Left ventricle myocardium inferior (tissue), 1 donor: Measurements from ENCODE around the gene SIDT2. TPM values are rescaled to one million over a fixed set of nuclear protein-coding genes. Genes with fewer than 3 reads are reported as not detected.

Experiments
- DNase-seq: peaks from one replicate; pipeline ENCODE4 v3.0.0-alpha.2; 2020
- H3K27ac ChIP-seq: fragments of 200-600 bp; replicated peaks from 2 replicates; pipeline ENCODE4 v1.8.0; 2021
- H3K27me3 ChIP-seq: fragments of 200-600 bp; 2 replicates; pipeline ENCODE4 v1.8.0; 2021; ENCODE audit warnings: low read depth
- H3K36me3 ChIP-seq: fragments of 200-600 bp; 2 replicates; pipeline ENCODE4 v1.8.0; 2021
- H3K4me1 ChIP-seq: fragments of 200-600 bp; 2 replicates; pipeline ENCODE4 v1.8.0; 2021
- H3K4me3 ChIP-seq: fragments of 200-600 bp; 2 replicates; pipeline ENCODE4 v1.8.0; 2021; ENCODE audit warnings: mild to moderate bottlenecking, moderate library complexity
- H3K9me3 ChIP-seq: fragments of 200-600 bp; replicated peaks from 2 replicates; pipeline ENCODE4 v1.8.0; 2021
- intact Hi-C: fragments of 100-400 bp; cut with micrococcal nuclease; formaldehyde crosslinking; loops from one replicate; pipeline ENCODE4 v1.11.0; 2022
- total RNA-seq: library from RNA; stranded (reverse); fragmentation: NEBNext Ultra II Directional; extraction: Animal tissue kit (Norgen Biotek cat#: 25700); gene quantifications from one replicate; pipeline ENCODE4 v1.2.1, GENCODE V29; 2021
- TF ChIP-seq, protein P1 (sequence below): fragments of 200-600 bp; IDR thresholded peaks from 2 replicates; pipeline ENCODE4 v1.8.0; 2021; ENCODE audit warnings: antibody characterized with exemption, mild to moderate bottlenecking, borderline replicate concordance
- donor health status: DM: no; HTN: yes; CAD: no; lungs with severe emphysema.

The SIDT2 gene
- total RNA-seq, 1 donor from 2014 or later: 23.5 TPM

DNA sequence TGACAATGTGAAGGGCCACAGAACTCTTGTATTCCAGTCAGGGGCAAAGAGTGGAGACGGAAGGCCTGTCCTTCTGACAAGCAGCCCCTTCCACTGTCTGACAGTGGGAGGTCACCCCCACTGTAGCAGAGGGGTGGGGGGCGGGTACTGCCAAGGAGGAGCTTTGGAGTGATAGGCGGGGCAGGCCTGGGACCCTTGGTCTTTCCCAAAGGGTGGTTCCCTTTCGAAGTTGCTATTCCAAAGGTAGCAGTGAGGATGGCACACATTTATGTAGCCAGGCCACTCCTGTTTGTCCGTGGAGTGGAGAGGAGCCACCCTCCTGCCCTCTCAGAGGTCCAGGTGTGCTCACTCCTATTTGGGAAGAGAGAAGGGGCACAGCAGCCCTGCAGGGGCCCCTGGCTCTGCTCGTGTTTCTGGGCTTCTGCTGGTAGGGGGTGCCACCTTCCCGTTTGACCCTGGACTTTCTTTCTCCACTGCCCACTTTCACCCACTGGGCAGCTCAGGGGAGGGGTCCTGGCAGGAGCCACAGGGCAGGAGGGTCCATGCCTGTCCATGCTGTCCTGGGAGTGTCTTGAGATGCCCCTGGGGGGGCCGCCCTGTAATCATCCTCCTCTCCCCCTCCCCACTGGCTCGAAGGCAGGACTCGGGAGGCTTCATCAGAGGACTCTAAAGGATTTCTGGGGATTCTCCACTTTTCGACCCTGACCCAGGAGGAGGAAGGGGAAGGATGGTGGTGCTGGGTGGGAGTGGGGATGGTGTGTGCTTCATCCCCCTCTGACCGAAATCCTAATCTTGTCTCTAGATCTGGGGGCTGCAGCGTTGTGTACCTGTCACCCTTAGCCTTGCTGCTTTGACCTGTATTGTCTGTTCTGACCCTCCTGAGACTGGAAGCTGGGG lies 21.6 kb downstream of the SIDT2 start:
- intact Hi-C loops: no loop called here
- TF ChIP-seq, protein P1, sequence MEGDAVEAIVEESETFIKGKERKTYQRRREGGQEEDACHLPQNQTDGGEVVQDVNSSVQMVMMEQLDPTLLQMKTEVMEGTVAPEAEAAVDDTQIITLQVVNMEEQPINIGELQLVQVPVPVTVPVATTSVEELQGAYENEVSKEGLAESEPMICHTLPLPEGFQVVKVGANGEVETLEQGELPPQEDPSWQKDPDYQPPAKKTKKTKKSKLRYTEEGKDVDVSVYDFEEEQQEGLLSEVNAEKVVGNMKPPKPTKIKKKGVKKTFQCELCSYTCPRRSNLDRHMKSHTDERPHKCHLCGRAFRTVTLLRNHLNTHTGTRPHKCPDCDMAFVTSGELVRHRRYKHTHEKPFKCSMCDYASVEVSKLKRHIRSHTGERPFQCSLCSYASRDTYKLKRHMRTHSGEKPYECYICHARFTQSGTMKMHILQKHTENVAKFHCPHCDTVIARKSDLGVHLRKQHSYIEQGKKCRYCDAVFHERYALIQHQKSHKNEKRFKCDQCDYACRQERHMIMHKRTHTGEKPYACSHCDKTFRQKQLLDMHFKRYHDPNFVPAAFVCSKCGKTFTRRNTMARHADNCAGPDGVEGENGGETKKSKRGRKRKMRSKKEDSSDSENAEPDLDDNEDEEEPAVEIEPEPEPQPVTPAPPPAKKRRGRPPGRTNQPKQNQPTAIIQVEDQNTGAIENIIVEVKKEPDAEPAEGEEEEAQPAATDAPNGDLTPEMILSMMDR: no peak

DNA sequence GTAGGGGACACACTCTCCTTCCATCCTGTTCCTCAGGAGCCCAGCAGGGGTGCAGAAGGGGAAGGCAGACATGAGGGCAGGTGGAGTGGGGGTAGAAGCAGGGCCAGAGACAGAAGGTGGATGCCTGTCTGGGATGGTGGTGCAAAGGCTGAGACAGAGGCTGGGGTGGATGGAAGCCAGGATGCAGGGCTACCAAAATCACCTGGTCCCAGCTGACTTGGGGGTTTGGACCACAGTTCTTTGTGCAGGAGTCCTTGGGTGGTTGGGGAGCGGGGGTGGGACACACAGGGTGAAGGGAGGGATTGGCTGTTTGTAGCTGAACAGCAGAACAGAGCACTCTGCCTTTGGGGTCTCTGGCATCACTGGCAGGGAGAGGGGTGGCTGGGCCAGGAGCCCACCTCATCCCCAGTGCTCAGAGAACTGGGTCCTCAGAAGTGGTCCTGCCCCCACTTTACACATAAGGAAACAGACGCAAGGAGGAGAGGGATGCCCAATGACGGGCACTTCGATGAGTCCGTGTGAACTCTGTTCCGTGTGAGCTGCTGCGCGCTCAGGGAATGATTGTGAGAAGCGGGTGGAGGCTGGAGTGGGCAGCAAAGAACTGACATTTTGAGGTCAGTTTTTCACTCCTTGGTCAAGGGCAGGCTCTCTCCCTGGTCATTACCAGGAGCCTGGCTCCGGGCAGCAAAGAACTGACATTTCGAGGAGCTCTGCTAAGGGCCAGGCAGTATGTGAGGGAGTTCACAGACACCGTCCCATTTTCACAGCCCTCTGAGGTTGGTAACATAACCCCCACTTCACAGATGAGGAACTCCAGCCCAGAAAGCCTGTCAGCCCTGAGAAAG lies 22.5 kb downstream of the SIDT2 start:
- Histone ChIP-seq H3K27me3 (no peaks in the 10 kb centered on the region), H3K4me1 (peaks cover 65% of the 10 kb centered on the region), H3K36me3 (peaks cover 29% of the 10 kb centered on the region), H3K27ac (peak overlapping the region; percentile 78), H3K4me3 (peak overlapping the region; percentile 58), H3K9me3 (no peaks in the 10 kb centered on the region)
- intact Hi-C loops: no loop called here
- no peak for DNase-seq
- TF ChIP-seq, protein P1: no peak

More for the DNA sequence above, 21.6 kb downstream of the SIDT2 start:
- Histone ChIP-seq H3K4me3 (peak overlapping the region; percentile 58), H3K36me3 (peaks cover 33% of the 10 kb centered on the region), H3K9me3 (no peaks in the 10 kb centered on the region), H3K4me1 (peaks cover 59% of the 10 kb centered on the region), H3K27me3 (no peaks in the 10 kb centered on the region), H3K27ac (peak overlapping the region; percentile 78)
- DNase-seq: no peak

DNA sequence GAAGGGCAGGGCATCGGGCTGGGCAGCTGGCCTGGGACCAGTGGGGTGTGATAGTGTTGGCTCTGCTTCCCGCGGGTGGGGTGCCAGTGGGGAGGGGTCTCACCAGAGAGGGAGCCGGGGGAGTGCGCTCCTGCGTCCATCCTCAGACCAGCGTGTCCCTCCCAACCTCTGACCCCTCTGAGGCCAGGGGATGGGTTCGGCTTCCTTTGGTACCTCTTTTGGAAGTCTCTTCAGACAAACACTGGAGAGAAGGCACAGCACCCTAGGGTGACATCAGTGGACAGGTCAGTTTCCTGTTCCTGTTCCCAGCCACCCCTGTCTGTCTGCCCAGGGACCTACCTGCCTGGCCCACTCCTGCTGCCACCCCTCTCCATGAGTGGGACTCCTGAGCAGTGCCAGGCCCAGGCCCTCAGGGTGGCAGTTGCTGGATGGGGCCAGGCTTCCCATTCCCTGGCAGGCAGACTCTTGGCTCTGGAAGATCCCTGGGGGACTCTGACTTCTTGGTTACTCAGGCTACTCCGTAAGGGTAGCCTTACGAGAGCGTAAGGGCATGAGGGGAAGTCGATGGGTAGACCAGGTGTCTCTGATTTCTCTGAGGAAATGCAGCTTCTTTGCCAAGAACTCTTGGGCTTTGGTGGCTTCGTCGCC lies 23.2 kb downstream of the SIDT2 start:
- TF ChIP-seq, protein P1: no peak
- Histone ChIP-seq H3K4me3 (peak overlapping the region; percentile 58), H3K9me3 (no peaks in the 10 kb centered on the region), H3K27ac (peak overlapping the region; percentile 78), H3K27me3 (no peaks in the 10 kb centered on the region), H3K36me3 (peaks cover 21% of the 10 kb centered on the region), H3K4me1 (peaks cover 65% of the 10 kb centered on the region)
- intact Hi-C loops: no loop called here
- no peak for DNase-seq

DNA sequence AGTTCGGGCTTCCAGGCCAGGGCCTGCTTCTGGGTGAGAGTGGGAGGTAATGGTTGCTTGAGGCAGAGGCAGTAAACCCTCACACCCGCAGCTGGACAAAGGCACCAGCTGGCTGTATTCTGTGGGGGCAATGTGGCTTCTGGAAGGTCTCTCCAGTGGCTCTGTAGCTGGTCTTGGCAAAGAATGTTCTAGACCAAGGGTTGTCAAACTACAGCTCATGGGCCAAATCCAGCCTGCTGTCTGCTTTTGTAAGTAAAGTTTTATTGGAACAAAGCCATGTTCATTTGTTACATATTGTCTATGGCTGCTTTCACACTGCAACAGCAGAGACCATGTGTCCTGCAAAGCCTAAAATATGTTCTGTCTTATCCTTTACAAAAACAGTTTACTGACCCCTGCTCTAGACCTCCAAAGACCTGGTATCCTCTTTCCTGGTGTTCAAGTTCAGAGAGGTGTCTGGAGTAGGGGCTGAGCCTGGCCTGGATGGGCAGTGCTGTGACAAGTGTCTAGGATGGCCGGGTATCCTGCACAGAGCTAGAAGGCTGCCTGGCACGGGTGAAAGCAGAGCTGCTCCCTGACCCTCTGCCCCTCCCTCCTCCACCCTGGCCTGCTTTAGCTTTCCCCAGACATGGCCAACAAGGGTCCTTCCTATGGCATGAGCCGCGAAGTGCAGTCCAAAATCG lies 24.0 kb downstream of the SIDT2 start:
- TF ChIP-seq, protein P1: no peak
- intact Hi-C loops: no loop called here
- peaks cover 63% of the 10 kb centered on the region for H3K4me1 ChIP-seq
- no peaks in the 10 kb centered on the region for H3K27me3 ChIP-seq
- no peak for DNase-seq
- H3K36me3 ChIP-seq: peaks cover 20% of the 10 kb centered on the region
- peak overlapping the region; percentile 78 for H3K27ac ChIP-seq
- no peaks in the 10 kb centered on the region for H3K9me3 ChIP-seq
- H3K4me3 ChIP-seq: peak overlapping the region; percentile 58

DNA sequence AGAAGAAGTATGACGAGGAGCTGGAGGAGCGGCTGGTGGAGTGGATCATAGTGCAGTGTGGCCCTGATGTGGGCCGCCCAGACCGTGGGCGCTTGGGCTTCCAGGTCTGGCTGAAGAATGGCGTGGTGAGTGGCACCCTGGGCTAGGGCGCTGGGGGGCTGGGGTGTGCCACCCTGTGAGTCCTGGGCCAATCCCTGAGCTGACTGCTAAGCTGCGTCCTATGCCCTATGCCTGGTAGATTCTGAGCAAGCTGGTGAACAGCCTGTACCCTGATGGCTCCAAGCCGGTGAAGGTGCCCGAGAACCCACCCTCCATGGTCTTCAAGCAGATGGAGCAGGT lies 24.5 kb downstream of the SIDT2 start:
- Histone ChIP-seq H3K9me3 (no peaks in the 10 kb centered on the region), H3K36me3 (peaks cover 20% of the 10 kb centered on the region), H3K4me1 (peaks cover 58% of the 10 kb centered on the region), H3K27ac (peak overlapping the region; percentile 78), H3K4me3 (peak overlapping the region; percentile 58), H3K27me3 (no peaks in the 10 kb centered on the region)
- intact Hi-C loops: no loop called here
- DNase-seq: no peak
- TF ChIP-seq, protein P1: no peak
